Omental fat pad (tissue), 4 donors: ENCODE data around the gene CENPV. TPM values are rescaled to one million over a fixed set of nuclear protein-coding genes. Genes with fewer than 3 reads are reported as not detected.

Experiments
- ATAC-seq: fragments of 150-250 bp; one replicate; pipeline ENCODE4 v1.9.1; 2016; ENCODE audit warnings: mild to moderate bottlenecking, moderate library complexity; ENCODE audit not compliant: low FRiP score
- DNase-seq: peaks from one replicate; pipeline ENCODE4 v3.0.0-alpha.2; 2019; ENCODE audit warnings: low spot score
- total RNA-seq, 4 donors: library from RNA; depleted of rRNA; stranded (reverse); fragments of >200 nt; gene quantifications; one replicate each; pipeline ENCODE4 v1.1.0, GENCODE V29; 2016
- TF ChIP-seq, protein P1 (sequence below), 3 donors: fragments of 450-650 bp; IDR thresholded peaks; one replicate each; pipeline ENCODE4 v1.5.1; 2016 to 2017; ENCODE audit warnings: antibody characterized with exemption in 3 of 3, mild to moderate bottlenecking in 3 of 3, moderate library complexity in 2 of 3

Gene CENPV
- total RNA-seq, 4 donors from 2014 or later = 16.1 to 29.1 (median 23.5) TPM

GRCh38 chr17:16346721-16347271 lies 6.5 kb downstream of the CENPV start:
- ATAC-seq (no peak), DNase-seq (no peak)
- TF ChIP-seq, protein P1, sequence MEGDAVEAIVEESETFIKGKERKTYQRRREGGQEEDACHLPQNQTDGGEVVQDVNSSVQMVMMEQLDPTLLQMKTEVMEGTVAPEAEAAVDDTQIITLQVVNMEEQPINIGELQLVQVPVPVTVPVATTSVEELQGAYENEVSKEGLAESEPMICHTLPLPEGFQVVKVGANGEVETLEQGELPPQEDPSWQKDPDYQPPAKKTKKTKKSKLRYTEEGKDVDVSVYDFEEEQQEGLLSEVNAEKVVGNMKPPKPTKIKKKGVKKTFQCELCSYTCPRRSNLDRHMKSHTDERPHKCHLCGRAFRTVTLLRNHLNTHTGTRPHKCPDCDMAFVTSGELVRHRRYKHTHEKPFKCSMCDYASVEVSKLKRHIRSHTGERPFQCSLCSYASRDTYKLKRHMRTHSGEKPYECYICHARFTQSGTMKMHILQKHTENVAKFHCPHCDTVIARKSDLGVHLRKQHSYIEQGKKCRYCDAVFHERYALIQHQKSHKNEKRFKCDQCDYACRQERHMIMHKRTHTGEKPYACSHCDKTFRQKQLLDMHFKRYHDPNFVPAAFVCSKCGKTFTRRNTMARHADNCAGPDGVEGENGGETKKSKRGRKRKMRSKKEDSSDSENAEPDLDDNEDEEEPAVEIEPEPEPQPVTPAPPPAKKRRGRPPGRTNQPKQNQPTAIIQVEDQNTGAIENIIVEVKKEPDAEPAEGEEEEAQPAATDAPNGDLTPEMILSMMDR (IDR thresholded peaks at IDR 0.05) = no peak

DNA sequence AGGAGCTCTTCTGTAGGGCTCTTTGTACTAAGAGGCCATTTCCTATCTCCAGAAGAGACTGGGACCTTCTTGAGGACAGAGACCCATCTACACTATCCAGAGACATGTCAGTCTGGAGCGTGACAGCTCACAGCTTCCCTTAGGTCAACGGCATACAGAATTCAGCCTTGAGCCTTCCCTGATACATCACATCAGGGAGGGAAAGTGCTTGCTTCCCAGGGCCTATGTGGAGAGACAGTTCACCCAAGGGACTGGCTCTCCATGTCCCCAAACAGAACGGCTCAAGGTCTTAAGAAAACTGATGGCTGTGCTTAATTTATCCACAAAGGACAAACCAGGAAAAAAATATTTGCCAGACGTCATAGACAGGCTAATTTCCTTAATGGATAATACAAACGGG lies 7.7 kb downstream of the CENPV start:
- ATAC-seq (no peak), DNase-seq (no peak)
- TF ChIP-seq, protein P1 (IDR thresholded peaks at IDR 0.05) = no peak

- no peak for DNase-seq
- TF ChIP-seq, protein P1 (IDR thresholded peaks at IDR 0.05) = no peak
- no peak for ATAC-seq
These were observed 9.7 kb downstream of the CENPV start for GRCh38 chr17:16343569-16343968.

DNA sequence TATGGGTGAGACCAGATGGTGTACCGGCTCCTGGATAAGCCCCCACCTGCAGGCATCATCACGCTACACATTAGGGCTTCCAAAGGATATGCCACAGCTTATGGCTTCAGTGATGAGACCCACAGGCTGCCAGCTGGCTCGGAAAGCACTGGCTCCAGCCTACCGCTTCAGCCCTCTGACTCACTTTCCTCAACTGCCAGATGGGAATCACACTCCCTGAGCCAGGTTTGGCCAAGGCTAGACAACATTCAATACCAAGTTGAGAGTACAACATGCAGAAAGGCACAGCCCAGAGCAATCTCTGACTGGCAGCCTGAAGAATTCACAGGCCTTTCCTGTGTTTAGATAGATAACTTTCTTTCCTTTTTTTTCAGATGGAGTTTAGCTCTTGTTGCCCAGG lies 10.3 kb downstream of the CENPV start:
- no peak for DNase-seq
- TF ChIP-seq, protein P1 (IDR thresholded peaks at IDR 0.05) = no peak
- ATAC-seq = no peak

- TF ChIP-seq, protein P1 (IDR thresholded peaks at IDR 0.05) = no peak
- ATAC-seq (no peak), DNase-seq (no peak)
These were observed 13.3 kb downstream of the CENPV start for GRCh38 chr17:16339959-16340358.

DNA sequence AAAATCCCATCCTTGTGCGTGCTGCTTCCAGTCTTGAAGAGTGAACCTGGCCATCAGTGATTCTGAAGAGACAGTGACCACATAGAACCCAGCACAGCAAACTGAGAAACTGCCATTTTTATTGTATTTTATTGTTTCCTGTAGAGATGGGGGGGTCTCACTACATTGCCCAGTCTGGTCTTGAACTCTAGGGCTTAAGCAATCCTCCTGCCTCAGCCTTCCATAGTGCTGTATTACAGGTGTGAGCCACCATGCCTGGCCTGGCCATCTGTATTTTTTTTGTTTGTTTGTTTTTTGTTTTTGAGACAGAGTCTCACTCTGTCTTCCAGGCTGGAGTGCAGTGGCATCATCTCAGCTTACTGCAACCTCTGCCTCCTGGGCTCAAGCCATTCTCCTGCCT lies 13.9 kb downstream of the CENPV start:
- no peak for ATAC-seq
- TF ChIP-seq, protein P1 (IDR thresholded peaks at IDR 0.05) = no peak
- no peak for DNase-seq

GRCh38 chr17:16338391-16338790 lies 14.9 kb downstream of the CENPV start:
- no peak for ATAC-seq
- no peak for DNase-seq
- TF ChIP-seq, protein P1 (IDR thresholded peaks at IDR 0.05) = no peak
